Activated naive CD4-positive, alpha-beta T cell treated with anti-CD3 and anti-CD28 coated beads, Interleukin-2, amount 50 U/mL, for 24 hours (primary cell): ENCODE measurements around the gene MLIP.
"Not testable (repeated sequence)": the region's sequence is repeated elsewhere in the genome, so short reads cannot be mapped to it uniquely, and the experiment has no call there.

Source experiments
- H3K27ac Mint-ChIP-seq: one replicate; pipeline ENCODE4 v1.8.0; 2021; ENCODE audit warnings: mild to moderate bottlenecking, mixed read lengths
- H3K27me3 Mint-ChIP-seq: one replicate; pipeline ENCODE4 v1.8.0; 2021; ENCODE audit warnings: mixed read lengths
- H3K36me3 Mint-ChIP-seq: one replicate; pipeline ENCODE4 v1.8.0; 2021; ENCODE audit warnings: mixed read lengths
- H3K4me1 Mint-ChIP-seq: one replicate; pipeline ENCODE4 v1.8.0; 2021; ENCODE audit warnings: mixed read lengths
- H3K4me3 Mint-ChIP-seq: one replicate; pipeline ENCODE4 v1.8.0; 2021; ENCODE audit warnings: mild to moderate bottlenecking, mixed read lengths
- H3K9me3 Mint-ChIP-seq: one replicate; pipeline ENCODE4 v1.8.0; 2021; ENCODE audit warnings: mixed read lengths

The MLIP gene

GRCh38 chr6:54111341-54112045, at the start of gene MLIP:
Gene MLIP, plus strand, starts transcription at chr6:54111443. Its CDS starts 37 bp downstream, at chr6:54111480.
- Mint-ChIP-seq H3K36me3 (no peaks in the 10 kb centered on the region), H3K9me3 (peaks cover 6% of the 10 kb centered on the region), H3K4me3 (no peak within 1 kb of the TSS), H3K4me1 (no peaks in the 10 kb centered on the region), H3K27ac (no peak within 1 kb of the TSS), H3K27me3 (no peaks in the 10 kb centered on the region)

GRCh38 chr6:54063228-54063539, 48.1 kb upstream of the MLIP start:
- Mint-ChIP-seq H3K27me3 (no peaks in the 10 kb centered on the region), H3K36me3 (no peaks in the 10 kb centered on the region), H3K4me3 (no peak overlapping the region), H3K9me3 (peaks cover 5% of the 10 kb centered on the region), H3K4me1 (no peaks in the 10 kb centered on the region), H3K27ac (no peak overlapping the region)

GRCh38 chr6:54068694-54069093, 42.5 kb upstream of the MLIP start:
- Mint-ChIP-seq H3K27ac (no peak overlapping the region), H3K27me3 (no peaks in the 10 kb centered on the region), H3K9me3 (peaks cover 6% of the 10 kb centered on the region), H3K4me1 (no peaks in the 10 kb centered on the region), H3K4me3 (no peak overlapping the region), H3K36me3 (no peaks in the 10 kb centered on the region)

GRCh38 chr6:54070025-54070424, 41.2 kb upstream of the MLIP start:
- no peaks in the 10 kb centered on the region for H3K27me3 Mint-ChIP-seq
- peaks cover 6% of the 10 kb centered on the region for H3K9me3 Mint-ChIP-seq
- no peaks in the 10 kb centered on the region for H3K4me1 Mint-ChIP-seq
- no peak overlapping the region for H3K4me3 Mint-ChIP-seq
- H3K36me3 Mint-ChIP-seq = no peaks in the 10 kb centered on the region
- H3K27ac Mint-ChIP-seq = peak overlapping the region; percentile 53

- H3K4me3 Mint-ChIP-seq = no peak overlapping the region
- peaks cover 6% of the 10 kb centered on the region for H3K9me3 Mint-ChIP-seq
- no peak overlapping the region for H3K27ac Mint-ChIP-seq
- no peaks in the 10 kb centered on the region for H3K36me3 Mint-ChIP-seq
- H3K4me1 Mint-ChIP-seq = no peaks in the 10 kb centered on the region
- no peaks in the 10 kb centered on the region for H3K27me3 Mint-ChIP-seq
Observed at GRCh38 chr6:54071821-54072340, 39.4 kb upstream of the MLIP start.

GRCh38 chr6:54072635-54073313, 38.5 kb upstream of the MLIP start:
- H3K4me3 Mint-ChIP-seq = no peak overlapping the region
- H3K4me1 Mint-ChIP-seq = no peaks in the 10 kb centered on the region
- H3K36me3 Mint-ChIP-seq = no peaks in the 10 kb centered on the region
- H3K27ac Mint-ChIP-seq = no peak overlapping the region
- H3K9me3 Mint-ChIP-seq = peaks cover 6% of the 10 kb centered on the region
- no peaks in the 10 kb centered on the region for H3K27me3 Mint-ChIP-seq

- no peak overlapping the region for H3K4me3 Mint-ChIP-seq
- H3K9me3 Mint-ChIP-seq = peaks cover 6% of the 10 kb centered on the region
- no peak overlapping the region for H3K27ac Mint-ChIP-seq
- no peaks in the 10 kb centered on the region for H3K36me3 Mint-ChIP-seq
- H3K27me3 Mint-ChIP-seq = no peaks in the 10 kb centered on the region
- no peaks in the 10 kb centered on the region for H3K4me1 Mint-ChIP-seq
Observed at GRCh38 chr6:54073487-54073886, 37.8 kb upstream of the MLIP start.

- Mint-ChIP-seq H3K4me1 (no peaks in the 10 kb centered on the region), H3K9me3 (peaks cover 6% of the 10 kb centered on the region), H3K27ac (no peak overlapping the region), H3K36me3 (no peaks in the 10 kb centered on the region), H3K27me3 (no peaks in the 10 kb centered on the region), H3K4me3 (no peak overlapping the region)
Observed at GRCh38 chr6:54074109-54074508, 37.1 kb upstream of the MLIP start.

GRCh38 chr6:54074578-54075195, 36.6 kb upstream of the MLIP start:
- Mint-ChIP-seq H3K36me3 (no peaks in the 10 kb centered on the region), H3K4me3 (no peak overlapping the region), H3K27me3 (no peaks in the 10 kb centered on the region), H3K27ac (no peak overlapping the region), H3K4me1 (no peaks in the 10 kb centered on the region), H3K9me3 (peaks cover 6% of the 10 kb centered on the region)

- Mint-ChIP-seq H3K27me3 (peaks cover 2% of the 10 kb centered on the region), H3K36me3 (no peaks in the 10 kb centered on the region), H3K27ac (no peak overlapping the region), H3K4me1 (no peaks in the 10 kb centered on the region), H3K9me3 (peaks cover 6% of the 10 kb centered on the region), H3K4me3 (no peak overlapping the region)
Observed at GRCh38 chr6:54076159-54076789, 35.0 kb upstream of the MLIP start.

GRCh38 chr6:54081499-54081898, 29.7 kb upstream of the MLIP start:
- not testable (repeated sequence) for H3K27ac Mint-ChIP-seq, H3K4me1 Mint-ChIP-seq, H3K36me3 Mint-ChIP-seq, H3K9me3 Mint-ChIP-seq, H3K27me3 Mint-ChIP-seq, H3K4me3 Mint-ChIP-seq

- Mint-ChIP-seq H3K27me3 (peaks cover 3% of the 10 kb centered on the region), H3K9me3 (no peaks in the 10 kb centered on the region), H3K4me1 (no peaks in the 10 kb centered on the region), H3K4me3 (no peak overlapping the region), H3K27ac (no peak overlapping the region), H3K36me3 (no peaks in the 10 kb centered on the region)
Observed at GRCh38 chr6:54083287-54083686, 28.0 kb upstream of the MLIP start.

GRCh38 chr6:54084231-54084630, 27.0 kb upstream of the MLIP start:
- no peak overlapping the region for H3K4me3 Mint-ChIP-seq
- H3K36me3 Mint-ChIP-seq = no peaks in the 10 kb centered on the region
- H3K9me3 Mint-ChIP-seq = no peaks in the 10 kb centered on the region
- H3K27me3 Mint-ChIP-seq = peaks cover 3% of the 10 kb centered on the region
- H3K27ac Mint-ChIP-seq = no peak overlapping the region
- no peaks in the 10 kb centered on the region for H3K4me1 Mint-ChIP-seq

- Mint-ChIP-seq H3K4me3 (no peak overlapping the region), H3K36me3 (no peaks in the 10 kb centered on the region), H3K27ac (no peak overlapping the region), H3K27me3 (peaks cover 3% of the 10 kb centered on the region), H3K4me1 (no peaks in the 10 kb centered on the region), H3K9me3 (no peaks in the 10 kb centered on the region)
Observed at GRCh38 chr6:54085047-54085446, 26.2 kb upstream of the MLIP start.

GRCh38 chr6:54085541-54085940, 25.7 kb upstream of the MLIP start:
- Mint-ChIP-seq H3K27ac (no peak overlapping the region), H3K9me3 (no peaks in the 10 kb centered on the region), H3K36me3 (no peaks in the 10 kb centered on the region), H3K4me1 (no peaks in the 10 kb centered on the region), H3K27me3 (peaks cover 3% of the 10 kb centered on the region), H3K4me3 (no peak overlapping the region)

GRCh38 chr6:54086439-54086838, 24.8 kb upstream of the MLIP start:
- no peaks in the 10 kb centered on the region for H3K36me3 Mint-ChIP-seq
- no peak overlapping the region for H3K27ac Mint-ChIP-seq
- H3K9me3 Mint-ChIP-seq = no peaks in the 10 kb centered on the region
- no peaks in the 10 kb centered on the region for H3K4me1 Mint-ChIP-seq
- H3K27me3 Mint-ChIP-seq = peaks cover 1% of the 10 kb centered on the region
- H3K4me3 Mint-ChIP-seq = no peak overlapping the region
